Calu3 (cell line): ENCODE data around the gene SRRM2. TPM values are rescaled to one million over a fixed set of nuclear protein-coding genes. Genes with fewer than 3 reads are reported as not detected.

Experiments used
- BruUV-seq: library from RNA; stranded (reverse); fragments of 400-500 nt; replicated peaks from 2 replicates; lab custom pipeline; 2021; lab: Mats Ljungman, UMichigan
- CTCF ChIA-PET: fragments of 300-600 bp; sonication (Branson Sonifier 250); formaldehyde crosslinking; loops from one replicate; lab custom pipeline; 2022; ENCODE audit warnings: antibody characterized with exemption; lab: Charles Lee
- DNase-seq: peaks from one replicate; pipeline ENCODE4 v3.0.0; 2022
- H3K27ac Mint-ChIP-seq: one replicate; pipeline ENCODE4 v1.8.0; 2022; ENCODE audit warnings: mixed read lengths; ENCODE audit not compliant: unreplicated experiment
- H3K27me3 Mint-ChIP-seq: one replicate; pipeline ENCODE4 v1.8.0; 2022; ENCODE audit warnings: mixed read lengths; ENCODE audit not compliant: unreplicated experiment
- H3K36me3 Mint-ChIP-seq: one replicate; pipeline ENCODE4 v1.8.0; 2022; ENCODE audit warnings: mild to moderate bottlenecking, moderate library complexity, mixed read lengths; ENCODE audit not compliant: insufficient read depth, unreplicated experiment
- H3K4me1 Mint-ChIP-seq: one replicate; pipeline ENCODE4 v1.8.0; 2022; ENCODE audit warnings: mild to moderate bottlenecking, low read depth, mixed read lengths; ENCODE audit not compliant: unreplicated experiment
- H3K4me3 Mint-ChIP-seq: one replicate; pipeline ENCODE4 v1.8.0; 2022; ENCODE audit warnings: mild to moderate bottlenecking, low read depth, moderate library complexity, mixed read lengths; ENCODE audit not compliant: unreplicated experiment
- H3K9me3 Mint-ChIP-seq: one replicate; pipeline ENCODE4 v1.8.0; 2022; ENCODE audit warnings: low read depth, mixed read lengths; ENCODE audit not compliant: unreplicated experiment
- intact Hi-C: fragments of 100-400 bp; cut with micrococcal nuclease; formaldehyde crosslinking; loops from one replicate; pipeline ENCODE4 v1.10.0; 2022; ENCODE audit not compliant: unreplicated experiment
- total RNA-seq: library from RNA; stranded (reverse); gene quantifications from 2 replicates; pipeline ENCODE4 v1.2.3, GENCODE V29; 2022
- TF ChIP-seq, protein P1 (sequence below): fragments of 200-600 bp; IDR thresholded peaks from one replicate; pipeline ENCODE4 v1.8.0; 2022; ENCODE audit warnings: antibody characterized with exemption; ENCODE audit not compliant: unreplicated experiment

The SRRM2 gene
- total RNA-seq, 1 experiment from 2014 or later: 905 TPM

DNA sequence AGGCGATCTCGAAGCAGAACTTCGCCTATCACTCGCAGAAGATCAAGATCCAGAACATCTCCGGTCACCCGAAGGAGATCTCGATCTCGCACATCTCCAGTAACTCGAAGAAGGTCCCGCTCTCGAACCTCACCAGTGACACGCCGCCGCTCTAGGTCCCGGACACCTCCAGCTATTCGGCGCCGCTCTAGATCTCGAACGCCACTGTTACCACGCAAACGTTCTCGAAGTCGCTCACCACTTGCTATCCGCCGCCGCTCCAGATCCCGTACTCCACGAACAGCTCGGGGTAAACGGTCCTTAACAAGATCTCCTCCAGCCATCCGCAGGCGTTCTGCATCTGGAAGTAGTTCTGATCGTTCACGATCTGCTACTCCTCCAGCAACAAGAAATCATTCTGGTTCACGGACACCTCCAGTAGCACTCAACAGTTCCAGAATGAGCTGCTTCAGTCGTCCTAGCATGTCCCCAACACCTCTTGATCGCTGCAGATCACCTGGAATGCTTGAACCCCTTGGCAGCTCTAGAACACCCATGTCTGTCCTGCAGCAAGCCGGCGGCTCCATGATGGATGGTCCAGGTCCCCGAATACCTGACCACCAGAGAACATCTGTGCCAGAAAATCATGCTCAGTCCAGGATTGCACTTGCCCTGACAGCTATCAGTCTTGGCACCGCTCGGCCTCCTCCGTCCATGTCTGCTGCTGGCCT lies 14.1 kb downstream of the SRRM2 start:
- Mint-ChIP-seq H3K4me3 (no peak overlapping the region), H3K27me3 (no peaks in the 10 kb centered on the region), H3K27ac (peak overlapping the region; percentile 64), H3K4me1 (peaks cover 35% of the 10 kb centered on the region), H3K9me3 (peaks cover 8% of the 10 kb centered on the region), H3K36me3 (peaks cover 100% of the 10 kb centered on the region)
- DNase-seq: no peak
- intact Hi-C loops: no loop called here
- CTCF ChIA-PET: no interaction called here
- BruUV-seq: no TSS peak
- TF ChIP-seq, protein P1, sequence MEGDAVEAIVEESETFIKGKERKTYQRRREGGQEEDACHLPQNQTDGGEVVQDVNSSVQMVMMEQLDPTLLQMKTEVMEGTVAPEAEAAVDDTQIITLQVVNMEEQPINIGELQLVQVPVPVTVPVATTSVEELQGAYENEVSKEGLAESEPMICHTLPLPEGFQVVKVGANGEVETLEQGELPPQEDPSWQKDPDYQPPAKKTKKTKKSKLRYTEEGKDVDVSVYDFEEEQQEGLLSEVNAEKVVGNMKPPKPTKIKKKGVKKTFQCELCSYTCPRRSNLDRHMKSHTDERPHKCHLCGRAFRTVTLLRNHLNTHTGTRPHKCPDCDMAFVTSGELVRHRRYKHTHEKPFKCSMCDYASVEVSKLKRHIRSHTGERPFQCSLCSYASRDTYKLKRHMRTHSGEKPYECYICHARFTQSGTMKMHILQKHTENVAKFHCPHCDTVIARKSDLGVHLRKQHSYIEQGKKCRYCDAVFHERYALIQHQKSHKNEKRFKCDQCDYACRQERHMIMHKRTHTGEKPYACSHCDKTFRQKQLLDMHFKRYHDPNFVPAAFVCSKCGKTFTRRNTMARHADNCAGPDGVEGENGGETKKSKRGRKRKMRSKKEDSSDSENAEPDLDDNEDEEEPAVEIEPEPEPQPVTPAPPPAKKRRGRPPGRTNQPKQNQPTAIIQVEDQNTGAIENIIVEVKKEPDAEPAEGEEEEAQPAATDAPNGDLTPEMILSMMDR: no peak

- no peak for DNase-seq
- H3K27me3 Mint-ChIP-seq: no peaks in the 10 kb centered on the region
- peaks cover 100% of the 10 kb centered on the region for H3K36me3 Mint-ChIP-seq
- CTCF ChIA-PET: no interaction called here
- TF ChIP-seq, protein P1: no peak
- H3K4me1 Mint-ChIP-seq: peaks cover 40% of the 10 kb centered on the region
- H3K27ac Mint-ChIP-seq: peak overlapping the region; percentile 85
- intact Hi-C loops: no loop called here
- peak overlapping the region; percentile 46 for H3K4me3 Mint-ChIP-seq
- H3K9me3 Mint-ChIP-seq: peaks cover 8% of the 10 kb centered on the region
- BruUV-seq: no TSS peak
These were observed 14.8 kb downstream of the SRRM2 start for GRCh38 chr16:2767140-2767731.

GRCh38 chr16:2767891-2768290 lies 15.5 kb downstream of the SRRM2 start:
- Mint-ChIP-seq H3K4me1 (peaks cover 46% of the 10 kb centered on the region), H3K27me3 (no peaks in the 10 kb centered on the region), H3K4me3 (peak overlapping the region; percentile 46), H3K36me3 (peaks cover 100% of the 10 kb centered on the region), H3K9me3 (peaks cover 3% of the 10 kb centered on the region), H3K27ac (peak overlapping the region; percentile 85)
- BruUV-seq: no TSS peak
- TF ChIP-seq, protein P1: no peak
- intact Hi-C loops: no loop called here
- DNase-seq: no peak
- CTCF ChIA-PET: no interaction called here

DNA sequence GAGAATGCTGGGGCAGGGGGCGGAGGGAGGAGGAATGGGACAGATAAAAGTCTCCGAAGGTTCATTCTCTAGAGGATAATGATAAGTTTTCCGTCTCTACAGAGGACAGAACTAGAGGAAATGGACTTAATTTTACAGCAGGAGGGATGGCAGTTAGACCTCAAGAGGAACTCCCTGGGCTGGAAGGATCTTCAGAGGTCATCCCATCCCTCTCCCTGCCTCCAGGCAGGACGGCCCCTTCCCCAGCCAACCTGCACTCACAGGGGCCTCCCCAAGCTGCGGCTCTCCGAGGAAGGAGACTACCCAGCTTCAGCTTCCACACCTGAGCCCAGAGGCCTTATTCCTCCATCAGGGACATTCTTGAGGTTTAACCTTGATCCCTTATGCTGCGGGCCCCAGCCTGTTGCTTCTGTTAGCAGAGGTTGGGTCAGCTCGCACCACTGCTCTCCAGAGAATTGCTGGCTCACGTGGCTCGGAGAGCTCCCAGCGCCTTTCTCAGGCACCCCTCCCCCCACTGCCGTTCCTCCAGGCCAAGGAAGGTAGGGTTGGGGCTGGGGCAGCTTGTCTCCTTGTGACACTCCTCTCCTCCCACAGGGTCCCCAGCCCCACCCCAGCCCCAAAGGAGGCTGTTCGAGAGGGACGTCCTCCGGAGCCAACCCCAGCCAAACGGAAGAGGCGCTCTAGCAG lies 16.1 kb downstream of the SRRM2 start:
- H3K4me3 Mint-ChIP-seq: peak overlapping the region; percentile 46
- peaks cover 2% of the 10 kb centered on the region for H3K9me3 Mint-ChIP-seq
- H3K36me3 Mint-ChIP-seq: peaks cover 100% of the 10 kb centered on the region
- intact Hi-C loops: no loop called here
- CTCF ChIA-PET: no interaction called here
- no peaks in the 10 kb centered on the region for H3K27me3 Mint-ChIP-seq
- H3K27ac Mint-ChIP-seq: peak overlapping the region; percentile 85
- peaks cover 48% of the 10 kb centered on the region for H3K4me1 Mint-ChIP-seq
- DNase-seq: no peak
- BruUV-seq: no TSS peak
- TF ChIP-seq, protein P1: no peak
